ENCODE measurements around the gene OR9G1. TPM values are rescaled to one million over a fixed set of nuclear protein-coding genes. Genes with fewer than 3 reads are reported as not detected.

OR9G1 gene, protein sequence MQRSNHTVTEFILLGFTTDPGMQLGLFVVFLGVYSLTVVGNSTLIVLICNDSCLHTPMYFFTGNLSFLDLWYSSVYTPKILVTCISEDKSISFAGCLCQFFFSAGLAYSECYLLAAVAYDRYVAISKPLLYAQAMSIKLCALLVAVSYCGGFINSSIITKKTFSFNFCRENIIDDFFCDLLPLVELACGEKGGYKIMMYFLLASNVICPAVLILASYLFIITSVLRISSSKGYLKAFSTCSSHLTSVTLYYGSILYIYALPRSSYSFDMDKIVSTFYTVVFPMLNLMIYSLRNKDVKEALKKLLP
- total RNA-seq (2016; rRNA removed; fragmentation: Illumina TruSeq; extraction: Trizol): not detected in 2 replicates
- not detected in 2 replicates for total RNA-seq (2016; cell fraction: cytosol; rRNA removed; fragmentation: Illumina TruSeq; extraction: Trizol; ENCODE audit: low read depth)
- total RNA-seq (2016; cell fraction: insoluble cytoplasmic fraction; rRNA removed; fragmentation: Illumina TruSeq; extraction: Trizol): not detected in 2 replicates
- total RNA-seq (2016; cell fraction: membrane; rRNA removed; fragmentation: Illumina TruSeq; extraction: Trizol): not detected in 2 replicates
- not detected in 2 replicates for total RNA-seq (2016; cell fraction: nucleus; rRNA removed; fragmentation: Illumina TruSeq; extraction: Trizol)
- polyA plus RNA-seq (2011; rRNA removed): not detected in 2 replicates
- polyA plus RNA-seq (2011; cell fraction: cytosol; rRNA removed): not detected in 2 replicates
- not detected in 2 replicates for polyA plus RNA-seq (2011; cell fraction: nucleus; rRNA removed)
- polyA plus RNA-seq (2012): not detected in 2 replicates
- not detected in 2 replicates for polyA plus RNA-seq (2016; cell fraction: cytosol; fragmentation: Illumina TruSeq; extraction: Trizol; ENCODE audit: low read depth)
- not detected in 2 replicates for polyA plus RNA-seq (2016; cell fraction: insoluble cytoplasmic fraction; fragmentation: Illumina TruSeq; extraction: Trizol; ENCODE audit: low read depth)
- not detected in 2 replicates for polyA plus RNA-seq (2016; cell fraction: membrane; fragmentation: Illumina TruSeq; extraction: Trizol; ENCODE audit: low read depth)
- polyA plus RNA-seq (2016; cell fraction: nucleus; fragmentation: Illumina TruSeq; extraction: Trizol; ENCODE audit: insufficient read depth, low read depth): not detected in 2 replicates
- not detected in 2 replicates for polyA minus RNA-seq (2011; rRNA and poly(A)+ RNA removed; ENCODE audit: low replicate concordance)
- polyA minus RNA-seq (2011; cell fraction: cytosol; rRNA and poly(A)+ RNA removed): not detected in 2 replicates
- not detected in 2 replicates for polyA minus RNA-seq (2011; cell fraction: nucleus; rRNA and poly(A)+ RNA removed)
- not detected for Bru-seq, nascent RNA
- not detected for BruChase-seq, experiment 1, labeled RNA remaining after a 6-hour chase
- BruChase-seq, experiment 2, labeled RNA remaining after a 2-hour chase: not detected
- long read RNA-seq, experiment 1: 0 reads
- long read RNA-seq, experiment 2: 0 reads

- Histone ChIP-seq H3K9me3 (ENCODE audit: low read length) (no peaks in the 10 kb centered on the region), H2AFZ (ENCODE audit: low read length) (no peak within 1 kb of the TSS), H3K4me1 (ENCODE audit: insufficient read depth, low read length) (no peaks in the 10 kb centered on the region), H3K4me2 (ENCODE audit: low read depth, low read length) (no peak within 1 kb of the TSS), H3K27me3 (ENCODE audit: control insufficient read depth in 1 of 2, insufficient read depth in 2 of 2, low read length in 2 of 2) (no peaks in the 10 kb centered on the region), H4K20me1 (ENCODE audit: insufficient read depth, low read length) (no peaks in the 10 kb centered on the region), H3K27ac (ENCODE audit: extremely low read length, insufficient read depth, low read length) (no peak within 1 kb of the TSS), H3K9ac (ENCODE audit: insufficient read depth, low read depth, low read length) (no peak within 1 kb of the TSS), H3K79me2 (ENCODE audit: insufficient read depth, low read length) (no peaks in the 10 kb centered on the region), H3K36me3 (replicated peaks in 1 of 2; ENCODE audit: control insufficient read depth in 1 of 2, insufficient read depth in 2 of 2, low read length in 2 of 2) (no peaks in the 10 kb centered on the region), H3K4me3 (replicated peaks in 1 of 3; ENCODE audit: insufficient read depth in 1 of 3, low read depth in 2 of 3, low read length in 3 of 3) (no peak within 1 kb of the TSS)
- DNase-seq (ENCODE audit: low spot score) (no peak), ATAC-seq (no peak), FAIRE-seq (no peak)
- ChIA-PET CTCF (ENCODE audit: low intra/inter-chr PET ratio, low total read pairs) (no interaction called here), POLR2A (no interaction called here)
- intact Hi-C loops (cut with micrococcal nuclease; ENCODE audit: unreplicated experiment): no loop called here
- in situ Hi-C loops (cut with HindIII; ENCODE audit: extremely low pct_ligation_motif_present, low pct_unique_long_range_greater_than_20kb): no loop called here
- no peak for TF ChIP-seq UBTF (CRISPR knock-in tag; IDR thresholded peaks at IDR 0.05)
- TF ChIP-seq KLF9 (CRISPR knock-in tag; IDR thresholded peaks at IDR 0.05; ENCODE audit: low read depth): no peak
- TF ChIP-seq SALL1 (CRISPR knock-in tag; IDR thresholded peaks at IDR 0.05): no peak
- TF ChIP-seq ZNF180 (CRISPR knock-in tag; IDR thresholded peaks at IDR 0.05; ENCODE audit: borderline replicate concordance, low read depth): no peak
- TF ChIP-seq HNF4A (CRISPR knock-in tag; IDR thresholded peaks at IDR 0.05): no peak
- BruUV-seq (replicated peaks): no TSS peak
- WGBS (ENCODE audit: low lambda C conversion rate): 0% methylated on average over 1 of the region's 1 CpG
Observed at GRCh38 chr11:56698795-56699194, at the start of gene OR9G1. Gene OR9G1, plus strand, starts transcription at chr11:56699095. Its CDS starts 1,293 bp downstream, at chr11:56700388.

Measured in HepG2 (cell line).